ENCODE measurements around the gene STMN3.

DNA sequence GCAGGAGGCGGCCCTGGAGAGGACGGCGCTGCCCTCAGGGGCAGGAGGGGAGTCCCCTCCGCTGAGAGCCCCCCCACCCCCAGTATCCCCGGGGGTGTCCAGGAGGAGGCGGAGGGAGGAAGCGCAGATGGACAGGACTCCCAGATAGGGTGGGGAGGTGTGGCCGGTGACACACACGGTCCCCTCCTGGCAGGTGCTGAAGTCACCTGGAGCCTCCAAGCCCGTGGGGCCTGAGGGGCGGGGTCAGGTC is 1.4 kb downstream of the STMN3 start:
- TF ChIP-seq, protein P1, sequence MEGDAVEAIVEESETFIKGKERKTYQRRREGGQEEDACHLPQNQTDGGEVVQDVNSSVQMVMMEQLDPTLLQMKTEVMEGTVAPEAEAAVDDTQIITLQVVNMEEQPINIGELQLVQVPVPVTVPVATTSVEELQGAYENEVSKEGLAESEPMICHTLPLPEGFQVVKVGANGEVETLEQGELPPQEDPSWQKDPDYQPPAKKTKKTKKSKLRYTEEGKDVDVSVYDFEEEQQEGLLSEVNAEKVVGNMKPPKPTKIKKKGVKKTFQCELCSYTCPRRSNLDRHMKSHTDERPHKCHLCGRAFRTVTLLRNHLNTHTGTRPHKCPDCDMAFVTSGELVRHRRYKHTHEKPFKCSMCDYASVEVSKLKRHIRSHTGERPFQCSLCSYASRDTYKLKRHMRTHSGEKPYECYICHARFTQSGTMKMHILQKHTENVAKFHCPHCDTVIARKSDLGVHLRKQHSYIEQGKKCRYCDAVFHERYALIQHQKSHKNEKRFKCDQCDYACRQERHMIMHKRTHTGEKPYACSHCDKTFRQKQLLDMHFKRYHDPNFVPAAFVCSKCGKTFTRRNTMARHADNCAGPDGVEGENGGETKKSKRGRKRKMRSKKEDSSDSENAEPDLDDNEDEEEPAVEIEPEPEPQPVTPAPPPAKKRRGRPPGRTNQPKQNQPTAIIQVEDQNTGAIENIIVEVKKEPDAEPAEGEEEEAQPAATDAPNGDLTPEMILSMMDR (IDR thresholded peaks at IDR 0.05; ENCODE audit: control extremely low read depth in 1 of 3, insufficient read depth in 1 of 3, low read depth in 1 of 3, low read length in 3 of 3), result no peak
- no peak for TF ChIP-seq POLR2AphosphoS5 (IDR thresholded peaks at IDR 0.05; ENCODE audit: low read depth, low read length)
- TF ChIP-seq POLR2A (IDR thresholded peaks at IDR 0.05; ENCODE audit: control extremely low read depth in 1 of 2, low read depth in 2 of 2, low read length in 2 of 2), result no peak

Measured in H1 (cell line).